ENCODE results near the gene GTPBP1. TPM values are rescaled to one million over a fixed set of nuclear protein-coding genes. Genes with fewer than 3 reads are reported as not detected.

GTPBP1 gene
- total RNA-seq, 1 donor from 2014 or later: 43.3 TPM

DNA sequence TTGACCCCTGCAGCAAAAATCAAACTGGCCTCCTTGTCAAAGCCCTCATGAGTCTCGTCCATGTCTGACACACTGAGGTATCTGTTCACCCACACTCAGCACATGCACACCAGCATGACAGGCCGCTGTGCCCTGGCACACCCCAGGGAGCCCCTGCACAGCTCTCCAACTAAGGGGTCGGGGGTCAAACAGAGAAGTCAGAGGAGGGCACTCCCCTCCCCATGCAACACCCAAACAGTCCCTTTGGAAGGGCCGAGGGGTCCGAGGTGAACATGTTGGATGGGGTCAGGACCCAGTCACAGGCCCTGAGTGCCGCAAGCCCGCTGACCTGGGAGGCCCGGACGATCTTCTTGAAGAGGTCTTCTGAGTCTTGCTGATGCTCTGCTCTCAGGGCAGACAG is 35.4 kb downstream of the GTPBP1 start:
- no peaks in the 10 kb centered on the region for H3K27me3 Mint-ChIP-seq (ENCODE audit: low read depth)
- H3K4me1 Mint-ChIP-seq (ENCODE audit: low read depth): peaks cover 5% of the 10 kb centered on the region
- peaks cover 40% of the 10 kb centered on the region for H3K36me3 Mint-ChIP-seq (ENCODE audit: low read depth)
- DNase-seq (ENCODE audit: low spot score): peak; percentile 51
- H3K4me3 Mint-ChIP-seq (ENCODE audit: unreplicated experiment): no peak overlapping the region
- TF ChIP-seq, protein P1, sequence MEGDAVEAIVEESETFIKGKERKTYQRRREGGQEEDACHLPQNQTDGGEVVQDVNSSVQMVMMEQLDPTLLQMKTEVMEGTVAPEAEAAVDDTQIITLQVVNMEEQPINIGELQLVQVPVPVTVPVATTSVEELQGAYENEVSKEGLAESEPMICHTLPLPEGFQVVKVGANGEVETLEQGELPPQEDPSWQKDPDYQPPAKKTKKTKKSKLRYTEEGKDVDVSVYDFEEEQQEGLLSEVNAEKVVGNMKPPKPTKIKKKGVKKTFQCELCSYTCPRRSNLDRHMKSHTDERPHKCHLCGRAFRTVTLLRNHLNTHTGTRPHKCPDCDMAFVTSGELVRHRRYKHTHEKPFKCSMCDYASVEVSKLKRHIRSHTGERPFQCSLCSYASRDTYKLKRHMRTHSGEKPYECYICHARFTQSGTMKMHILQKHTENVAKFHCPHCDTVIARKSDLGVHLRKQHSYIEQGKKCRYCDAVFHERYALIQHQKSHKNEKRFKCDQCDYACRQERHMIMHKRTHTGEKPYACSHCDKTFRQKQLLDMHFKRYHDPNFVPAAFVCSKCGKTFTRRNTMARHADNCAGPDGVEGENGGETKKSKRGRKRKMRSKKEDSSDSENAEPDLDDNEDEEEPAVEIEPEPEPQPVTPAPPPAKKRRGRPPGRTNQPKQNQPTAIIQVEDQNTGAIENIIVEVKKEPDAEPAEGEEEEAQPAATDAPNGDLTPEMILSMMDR (IDR thresholded peaks at IDR 0.05): no peak
- no peaks in the 10 kb centered on the region for H3K9me3 Mint-ChIP-seq (ENCODE audit: low read depth)
- H3K27ac Mint-ChIP-seq (ENCODE audit: unreplicated experiment): no peak overlapping the region

DNA sequence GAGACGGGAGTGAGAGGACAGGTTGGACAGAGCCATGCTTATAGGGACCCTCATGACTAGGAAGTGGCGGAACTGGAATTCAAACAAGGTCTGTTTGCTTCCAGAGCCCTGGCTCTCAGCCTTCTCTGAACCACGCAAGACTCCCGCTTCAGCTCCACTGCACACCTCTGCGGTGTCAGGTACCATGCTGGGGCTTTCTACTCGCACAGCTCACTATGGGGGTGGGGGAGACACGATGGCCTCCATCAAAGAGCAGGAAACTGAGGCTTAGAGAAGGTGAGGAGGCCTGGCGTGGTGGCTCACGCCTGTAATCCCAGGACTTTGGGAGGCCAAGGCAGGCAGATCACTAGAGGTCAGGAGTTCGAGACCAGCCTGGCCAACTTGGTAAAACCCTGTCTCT is 35.8 kb downstream of the GTPBP1 start:
- Mint-ChIP-seq H3K27ac (ENCODE audit: unreplicated experiment) (no peak overlapping the region), H3K36me3 (ENCODE audit: low read depth) (peaks cover 40% of the 10 kb centered on the region), H3K27me3 (ENCODE audit: low read depth) (no peaks in the 10 kb centered on the region), H3K9me3 (ENCODE audit: low read depth) (no peaks in the 10 kb centered on the region), H3K4me1 (ENCODE audit: low read depth) (peaks cover 5% of the 10 kb centered on the region), H3K4me3 (ENCODE audit: unreplicated experiment) (no peak overlapping the region)
- TF ChIP-seq, protein P1 (IDR thresholded peaks at IDR 0.05): no peak
- DNase-seq (ENCODE audit: low spot score): no peak

DNA sequence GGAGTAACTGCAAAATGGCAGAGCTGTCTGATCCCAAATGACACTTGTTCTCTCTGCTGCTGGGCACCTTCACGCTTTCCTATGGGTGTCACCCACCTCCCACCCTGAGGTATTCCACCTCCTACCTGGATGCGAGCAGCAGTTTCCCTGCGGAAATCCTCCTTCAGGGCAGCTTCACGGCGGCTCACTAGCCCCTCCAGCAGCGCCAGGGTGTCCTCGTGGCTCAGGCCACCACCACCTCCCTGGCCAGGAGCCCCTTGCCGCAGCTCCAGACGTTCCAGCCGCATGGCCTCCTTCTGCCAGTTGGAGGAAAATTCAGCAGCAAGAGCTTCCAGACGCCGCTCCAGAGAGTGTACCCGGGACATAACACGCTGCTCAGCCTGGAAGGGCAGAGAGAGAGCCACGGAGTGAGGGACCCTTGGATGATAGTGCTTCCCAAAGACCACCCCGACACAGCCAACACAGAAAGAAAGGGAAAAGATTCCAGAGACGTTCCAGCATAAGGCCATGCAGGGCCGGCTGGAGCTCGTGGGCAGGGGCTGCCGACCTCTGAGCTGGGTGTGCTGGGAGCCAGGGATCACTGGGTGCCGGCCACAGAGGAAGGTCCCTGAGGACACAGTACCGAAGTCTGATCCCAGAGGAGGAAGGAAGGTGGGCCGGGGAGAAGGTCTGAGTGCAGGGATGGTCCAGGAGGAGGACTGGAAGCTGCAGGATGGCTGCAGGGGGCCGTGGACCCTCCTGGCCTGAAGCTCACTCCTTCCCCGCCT is 36.6 kb downstream of the GTPBP1 start:
- Mint-ChIP-seq H3K9me3 (ENCODE audit: low read depth) (no peaks in the 10 kb centered on the region), H3K4me1 (ENCODE audit: low read depth) (peaks cover 1% of the 10 kb centered on the region), H3K27me3 (ENCODE audit: low read depth) (no peaks in the 10 kb centered on the region), H3K36me3 (ENCODE audit: low read depth) (peaks cover 38% of the 10 kb centered on the region), H3K27ac (ENCODE audit: unreplicated experiment) (no peak overlapping the region), H3K4me3 (ENCODE audit: unreplicated experiment) (no peak overlapping the region)
- DNase-seq (ENCODE audit: low spot score): no peak
- TF ChIP-seq, protein P1 (IDR thresholded peaks at IDR 0.05): no peak

DNA sequence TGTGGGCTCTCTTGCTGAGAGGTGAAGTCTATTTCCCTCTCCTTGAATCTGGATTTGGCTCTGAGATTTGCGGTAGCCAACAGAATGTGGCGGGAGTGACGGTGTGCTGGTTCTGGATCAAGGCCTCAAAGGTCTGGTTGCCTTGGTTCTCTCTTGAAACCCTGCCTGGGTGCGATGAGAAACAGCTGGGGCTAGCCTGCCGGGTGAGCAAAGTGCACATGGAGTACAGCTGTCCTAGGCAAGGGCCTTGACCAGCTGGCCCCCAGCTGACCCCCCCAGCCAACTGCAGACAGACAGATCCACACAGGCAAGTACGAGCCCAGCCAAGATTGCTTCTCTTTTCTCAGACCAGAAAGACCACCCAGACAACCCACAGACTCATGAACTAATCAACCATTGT is 39.2 kb downstream of the GTPBP1 start:
- no peaks in the 10 kb centered on the region for H3K9me3 Mint-ChIP-seq (ENCODE audit: low read depth)
- TF ChIP-seq, protein P1 (IDR thresholded peaks at IDR 0.05): no peak
- H3K27ac Mint-ChIP-seq (ENCODE audit: unreplicated experiment): no peak overlapping the region
- peaks cover 38% of the 10 kb centered on the region for H3K36me3 Mint-ChIP-seq (ENCODE audit: low read depth)
- no peaks in the 10 kb centered on the region for H3K27me3 Mint-ChIP-seq (ENCODE audit: low read depth)
- no peak overlapping the region for H3K4me3 Mint-ChIP-seq (ENCODE audit: unreplicated experiment)
- H3K4me1 Mint-ChIP-seq (ENCODE audit: low read depth): no peaks in the 10 kb centered on the region
- DNase-seq (ENCODE audit: low spot score): no peak

DNA sequence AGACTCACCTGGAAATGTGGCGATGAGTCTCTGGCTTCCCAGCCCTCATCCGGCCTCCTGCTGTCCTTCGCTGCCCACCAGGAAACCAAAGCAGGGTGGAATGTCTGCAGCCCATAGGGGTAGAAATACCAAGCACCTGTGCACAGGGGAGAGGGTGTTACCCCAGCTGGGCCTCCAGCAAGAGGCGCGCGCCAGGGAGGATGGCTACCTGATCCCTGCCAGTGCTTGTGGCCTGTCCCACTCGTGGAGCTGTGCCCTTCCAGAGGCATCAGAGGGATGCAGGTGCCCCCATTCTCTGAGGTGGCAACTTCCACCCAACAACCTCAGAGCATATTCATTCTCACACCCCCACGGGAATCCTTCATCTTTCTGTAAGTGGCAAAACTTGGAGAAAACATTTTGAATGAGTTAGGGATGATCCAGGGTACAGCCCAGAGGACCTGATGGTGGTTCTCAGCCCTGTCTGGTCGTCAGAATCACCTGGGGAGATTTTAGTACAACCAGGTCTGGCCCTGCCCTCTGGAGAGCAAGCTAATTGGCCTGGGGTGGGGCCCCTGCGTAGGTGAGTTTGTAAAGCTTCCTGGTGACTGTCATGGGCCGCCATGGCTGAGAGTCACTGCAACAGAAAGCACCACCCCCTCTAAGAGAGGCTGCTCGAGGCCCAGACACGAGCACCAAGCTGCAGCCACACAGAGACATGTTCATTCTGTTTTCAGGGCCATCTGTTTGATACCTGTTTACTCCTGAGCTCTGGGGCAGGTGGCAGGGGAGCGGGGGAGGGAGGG is 40.1 kb downstream of the GTPBP1 start:
- Mint-ChIP-seq H3K27ac (ENCODE audit: unreplicated experiment) (no peak overlapping the region), H3K4me3 (ENCODE audit: unreplicated experiment) (no peak overlapping the region), H3K9me3 (ENCODE audit: low read depth) (no peaks in the 10 kb centered on the region), H3K36me3 (ENCODE audit: low read depth) (peaks cover 40% of the 10 kb centered on the region), H3K4me1 (ENCODE audit: low read depth) (no peaks in the 10 kb centered on the region), H3K27me3 (ENCODE audit: low read depth) (no peaks in the 10 kb centered on the region)
- TF ChIP-seq, protein P1 (IDR thresholded peaks at IDR 0.05): no peak
- DNase-seq (ENCODE audit: low spot score): no peak

All from chondrocyte (in vitro differentiated cells).